ENCODE measurements around the gene SLC25A34. TPM values are rescaled to one million over a fixed set of nuclear protein-coding genes. Genes with fewer than 3 reads are reported as not detected.

SLC25A34 gene
- total RNA-seq, 2 donors from 2014 or later: 1.8 to 3.5 TPM

GRCh38 chr1:15712168-15712567 is 23.9 kb upstream of the SLC25A34 start:
- DNase-seq: no peak
- Mint-ChIP-seq H3K36me3 (ENCODE audit: low read depth) (peaks cover 22% of the 10 kb centered on the region), H3K4me1 (no peaks in the 10 kb centered on the region), H3K4me3 (no peak overlapping the region), H3K27me3 (ENCODE audit: insufficient read depth) (no peaks in the 10 kb centered on the region), H3K9me3 (peaks cover 4% of the 10 kb centered on the region), H3K27ac (no peak overlapping the region)
- Histone ChIP-seq H3K36me3 (ENCODE audit: control insufficient read depth, insufficient read depth, low read length) (peaks cover 19% of the 10 kb centered on the region), H3K27me3 (ENCODE audit: control insufficient read depth, insufficient read depth, low read length, poor library complexity, severe bottlenecking) (no peaks in the 10 kb centered on the region), H3K9ac (ENCODE audit: extremely low read depth, low read length, poor library complexity, severe bottlenecking) (no peak overlapping the region), H3K27ac (ENCODE audit: low read depth, low read length) (no peak overlapping the region), H3K4me1 (ENCODE audit: control insufficient read depth, insufficient read depth, low read length) (no peaks in the 10 kb centered on the region), H3K9me3 (ENCODE audit: control insufficient read depth, low read length) (no peaks in the 10 kb centered on the region), H3K4me3 (ENCODE audit: low read length) (no peak overlapping the region)
- 95 to 100% methylated on average over 3 to 4 of the region's 4 CpGs for WGBS, 2 experiments (ENCODE audit: insufficient coverage in 1 of 2, insufficient read length in 1 of 2)
- no peak for TF ChIP-seq CTCF (conservative IDR thresholded peaks at IDR 0.05)

DNA sequence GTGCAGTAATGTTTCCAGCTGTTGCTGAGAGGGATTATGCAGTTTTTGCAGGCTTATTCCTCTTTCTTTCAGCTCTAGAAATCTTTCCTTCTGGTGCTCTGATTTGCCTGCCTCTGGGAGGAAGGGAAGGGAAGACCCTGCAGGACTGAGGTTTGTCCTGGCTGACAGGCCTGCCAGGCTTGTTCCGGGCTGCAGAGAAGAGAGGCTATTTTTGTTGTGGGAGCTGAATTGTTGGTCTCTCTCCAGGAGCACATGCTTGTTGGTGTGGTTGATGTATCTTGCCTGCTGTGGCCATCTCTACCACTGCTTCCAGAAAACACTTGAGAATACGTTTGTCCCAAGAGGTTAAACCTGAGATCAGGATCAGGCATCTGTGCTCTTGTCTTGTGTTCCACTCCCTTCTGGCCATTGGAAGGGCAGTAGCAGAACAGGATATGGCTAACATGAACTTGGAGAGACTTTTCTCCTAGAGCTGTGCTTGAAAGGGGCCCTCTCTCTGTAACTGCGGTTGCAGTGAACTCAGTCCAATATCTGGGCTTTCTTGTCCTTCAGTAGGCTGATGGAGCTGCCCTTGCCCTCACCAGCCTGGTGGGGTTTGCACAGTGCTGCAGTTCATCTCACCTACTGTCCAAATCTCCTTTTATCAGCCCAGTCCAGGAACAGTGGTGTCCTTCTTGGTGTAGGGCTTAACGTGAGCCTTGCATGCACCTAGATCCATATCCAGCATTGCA is 21.5 kb upstream of the SLC25A34 start:
- H3K36me3 ChIP-seq (ENCODE audit: control insufficient read depth, insufficient read depth, low read length): peaks cover 36% of the 10 kb centered on the region
- Mint-ChIP-seq H3K9me3 (peaks cover 4% of the 10 kb centered on the region), H3K36me3 (ENCODE audit: low read depth) (peaks cover 35% of the 10 kb centered on the region), H3K4me3 (no peak overlapping the region), H3K27ac (peak overlapping the region; percentile 23), H3K27me3 (ENCODE audit: insufficient read depth) (no peaks in the 10 kb centered on the region), H3K4me1 (no peaks in the 10 kb centered on the region)
- no peak overlapping the region for H3K27ac ChIP-seq (ENCODE audit: low read depth, low read length)
- no peak for TF ChIP-seq CTCF (conservative IDR thresholded peaks at IDR 0.05)
- H3K9ac ChIP-seq (ENCODE audit: extremely low read depth, low read length, poor library complexity, severe bottlenecking): no peak overlapping the region
- H3K27me3 ChIP-seq (ENCODE audit: control insufficient read depth, insufficient read depth, low read length, poor library complexity, severe bottlenecking): no peaks in the 10 kb centered on the region
- no peaks in the 10 kb centered on the region for H3K4me1 ChIP-seq (ENCODE audit: control insufficient read depth, insufficient read depth, low read length)
- no peak overlapping the region for H3K4me3 ChIP-seq (ENCODE audit: low read length)
- no peaks in the 10 kb centered on the region for H3K9me3 ChIP-seq (ENCODE audit: control insufficient read depth, low read length)
- DNase-seq: no peak
- 95 to 100% methylated on average over 3 to 4 of the region's 4 CpGs for WGBS, 2 experiments (ENCODE audit: insufficient coverage in 1 of 2, insufficient read length in 1 of 2)

GRCh38 chr1:15717418-15718125 is 18.5 kb upstream of the SLC25A34 start:
- peak overlapping the region; percentile 20 for H3K27ac Mint-ChIP-seq
- no peak overlapping the region for H3K9ac ChIP-seq (ENCODE audit: extremely low read depth, low read length, poor library complexity, severe bottlenecking)

More at GRCh38 chr1:15717418-15718125, 18.5 kb upstream of the SLC25A34 start:
- Histone ChIP-seq H3K4me3 (ENCODE audit: low read length) (no peak overlapping the region), H3K4me1 (ENCODE audit: control insufficient read depth, insufficient read depth, low read length) (no peaks in the 10 kb centered on the region), H3K27me3 (ENCODE audit: control insufficient read depth, insufficient read depth, low read length, poor library complexity, severe bottlenecking) (no peaks in the 10 kb centered on the region), H3K9me3 (ENCODE audit: control insufficient read depth, low read length) (no peaks in the 10 kb centered on the region), H3K36me3 (ENCODE audit: control insufficient read depth, insufficient read depth, low read length) (peaks cover 46% of the 10 kb centered on the region), H3K27ac (ENCODE audit: low read depth, low read length) (no peak overlapping the region)
- no peak for DNase-seq
- peaks cover 4% of the 10 kb centered on the region for H3K9me3 Mint-ChIP-seq
- no peaks in the 10 kb centered on the region for H3K27me3 Mint-ChIP-seq (ENCODE audit: insufficient read depth)
- H3K36me3 Mint-ChIP-seq (ENCODE audit: low read depth): peaks cover 49% of the 10 kb centered on the region
- no peak for TF ChIP-seq CTCF (conservative IDR thresholded peaks at IDR 0.05)
- no peak overlapping the region for H3K4me3 Mint-ChIP-seq
- H3K4me1 Mint-ChIP-seq: no peaks in the 10 kb centered on the region
- WGBS, 2 experiments (ENCODE audit: insufficient coverage in 1 of 2, insufficient read length in 1 of 2): 92 to 98% methylated on average over 10 to 11 of the region's 11 CpGs
